Endothelial cell of umbilical vein (primary cell): ENCODE measurements around the gene ALDH3B2. TPM values are rescaled to one million over a fixed set of nuclear protein-coding genes. Genes with fewer than 3 reads are reported as not detected.

Source experiments
- BruUV-seq: library from RNA; stranded (reverse); fragments of 400-500 nt; replicated peaks from 2 replicates; lab custom pipeline; 2021; lab: Mats Ljungman, UMichigan
- CTCF ChIA-PET: fragments of 300-600, 350-600 bp; sonication (Branson Sonifier 250); formaldehyde crosslinking; loops from one replicate; lab custom pipeline; 2021; ENCODE audit warnings: antibody characterized with exemption, inconsistent platforms; lab: Charles Lee
- POLR2A ChIA-PET: fragments of 300-600, 350-600 bp; sonication (Branson Sonifier 250); formaldehyde crosslinking; loops from one replicate; lab custom pipeline; 2021; ENCODE audit warnings: antibody characterized with exemption, inconsistent platforms; lab: Charles Lee
- DNase-seq: peaks from one replicate; pipeline ENCODE4 v3.0.0-alpha.2; 2011; ENCODE audit warnings: low read depth, low spot score
- FAIRE-seq: peaks from 2 replicates; lab custom pipeline; 2011; peaks lifted over from hg19 to GRCh38; lab: Jason Lieb, UNC
- H2AFZ ChIP-seq: 2 replicates; pipeline ENCODE4 v1.6.0; 2012; ENCODE audit warnings: low read depth, low read length, control low read depth, inconsistent platforms
- H3K27ac ChIP-seq: 2 replicates; pipeline ENCODE4 v1.5.1; 2011; ENCODE audit warnings: low read depth, mild to moderate bottlenecking, control low read depth, low read length, moderate library complexity; ENCODE audit not compliant: insufficient read depth
- H3K27me3 ChIP-seq, 2 experiments: 2 replicates each; pipeline versions ENCODE4 v1.6.0 to v1.6.1; 2011; ENCODE audit warnings: low read length in 2 of 2, mixed read lengths in 1 of 2; ENCODE audit not compliant: control insufficient read depth in 2 of 2, insufficient read depth in 2 of 2
- H3K36me3 ChIP-seq, 2 experiments: 2 replicates in 1 of 2; 3 replicates in 1 of 2; pipeline ENCODE4 v1.5.1; 2011; ENCODE audit warnings: low read length in 2 of 2, mild to moderate bottlenecking in 1 of 2, moderate library complexity in 1 of 2; ENCODE audit not compliant: control insufficient read depth in 2 of 2, insufficient read depth in 2 of 2; ENCODE audit errors: extremely low read depth in 1 of 2
- H3K4me1 ChIP-seq: 3 replicates; pipeline ENCODE4 v1.5.1; 2011; ENCODE audit warnings: mild to moderate bottlenecking, low read length; ENCODE audit not compliant: control insufficient read depth, insufficient read depth; ENCODE audit errors: extremely low read depth
- H3K4me2 ChIP-seq: 2 replicates; pipeline ENCODE4 v1.6.1; 2011; ENCODE audit warnings: low read length, control low read depth, mixed read lengths; ENCODE audit not compliant: insufficient read depth
- H3K4me3 ChIP-seq, 3 experiments: fragments of 200-600 bp in 1 of 3; sonication (generic), shearing (Covaris generic) in 1 of 3; replicated peaks in 1 of 3; 2 replicates each; pipeline ENCODE4 v1.5.1; 2011 to 2016; ENCODE audit warnings: control low read depth in 3 of 3, low read length in 3 of 3, mild to moderate bottlenecking in 2 of 3, inconsistent platforms in 1 of 3, low read depth in 1 of 3, moderate library complexity in 1 of 3; ENCODE audit not compliant: insufficient read depth in 1 of 3
- H3K79me2 ChIP-seq: 2 replicates; pipeline ENCODE4 v1.6.0; 2012; ENCODE audit warnings: low read length, inconsistent platforms; ENCODE audit not compliant: control insufficient read depth, insufficient read depth
- H3K9ac ChIP-seq: replicated peaks from 2 replicates; pipeline ENCODE3; 2011; ENCODE audit warnings: low read length, control low read depth; ENCODE audit not compliant: insufficient read depth; ENCODE audit errors: extremely low read depth
- H3K9me1 ChIP-seq: replicated peaks from 3 replicates; pipeline ENCODE4 v1.6.0; 2011; ENCODE audit warnings: mild to moderate bottlenecking, low read length; ENCODE audit not compliant: control insufficient read depth, insufficient read depth; ENCODE audit errors: extremely low read depth
- H3K9me3 ChIP-seq: replicated peaks from 2 replicates; pipeline ENCODE4 v1.5.1; 2012; ENCODE audit warnings: low read length, inconsistent platforms; ENCODE audit not compliant: control insufficient read depth, insufficient read depth
- H4K20me1 ChIP-seq: replicated peaks from 2 replicates; pipeline ENCODE3; 2011; ENCODE audit warnings: mild to moderate bottlenecking, low read length; ENCODE audit not compliant: control insufficient read depth, insufficient read depth; ENCODE audit errors: extremely low read depth
- EZH2 ChIP-seq: IDR thresholded peaks from 2 replicates; pipeline ENCODE4 v1.6.1; 2012; ENCODE audit warnings: borderline replicate concordance, low read depth, mild to moderate bottlenecking, moderate library complexity, low read length, inconsistent platforms; ENCODE audit not compliant: severe bottlenecking
- FOS ChIP-seq: IDR thresholded peaks from 2 replicates; pipeline ENCODE4 v1.6.1; 2011; ENCODE audit warnings: mild to moderate bottlenecking, low read length, moderate library complexity, borderline replicate concordance; ENCODE audit not compliant: insufficient read depth
- GATA2 ChIP-seq: IDR thresholded peaks from 2 replicates; pipeline ENCODE4 v1.7.0; 2011; ENCODE audit warnings: low read depth, mild to moderate bottlenecking, moderate library complexity, mixed read lengths, low read length; ENCODE audit not compliant: insufficient read length, insufficient read depth
- JUN ChIP-seq: IDR thresholded peaks from 2 replicates; pipeline ENCODE4 v1.6.1; 2011; ENCODE audit warnings: borderline replicate concordance, low read depth; ENCODE audit not compliant: insufficient read length, insufficient read depth
- MYC ChIP-seq: IDR thresholded peaks from one replicate; pipeline ENCODE4 v1.6.1; 2011; ENCODE audit warnings: mild to moderate bottlenecking, low read depth, low read length
- POLR2A ChIP-seq: IDR thresholded peaks from 2 replicates; pipeline ENCODE4 v1.6.1; 2012; ENCODE audit warnings: low read depth, mild to moderate bottlenecking, control low read depth, low read length
- POLR2AphosphoS5 ChIP-seq: IDR thresholded peaks from 2 replicates; pipeline ENCODE4 v1.6.1; 2012; ENCODE audit warnings: low read depth, mild to moderate bottlenecking, control low read depth, low read length, moderate library complexity; ENCODE audit not compliant: insufficient read depth
- dilution Hi-C: fragments of 300-500 bp; cut with MboI; formaldehyde crosslinking; loops from one replicate; pipeline ENCODE4 v1.15.0; 2019; ENCODE audit warnings: low sequenced_read_pairs; ENCODE audit not compliant: extremely low pct_ligation_motif_present
- intact Hi-C: fragments of 100-400 bp; cut with micrococcal nuclease; formaldehyde crosslinking; loops from one replicate; pipeline ENCODE4 v1.10.0; 2022
- polyA plus RNA-seq, 4 experiments: library from polyadenylated mRNA; depleted of rRNA in 3 of 4; stranded (reverse) in 3 of 4; unstranded in 1 of 4; fragments of >200 nt; gene quantifications; 2 replicates each; pipeline versions ENCODE4 v1.2.1 to v1.2.3, GENCODE V29; 2011 to 2012; ENCODE audit warnings: missing spikeins in 1 of 4
- total RNA-seq: library from RNA; stranded (reverse); gene quantifications from 2 replicates; pipeline ENCODE4 v1.2.3, GENCODE V29; 2021
- TF ChIP-seq, protein P1 (sequence below): IDR thresholded peaks from 2 replicates; pipeline ENCODE4 v1.6.1; 2011; ENCODE audit not compliant: insufficient read depth, insufficient read length
- TF ChIP-seq, protein P2 (sequence below), 2 donors: IDR thresholded peaks; 1 replicate in 1 of 2; 2 replicates in 1 of 2; pipeline ENCODE4 v1.5.1; 2011; ENCODE audit warnings: low read length in 2 of 2, mild to moderate bottlenecking in 2 of 2, moderate library complexity in 2 of 2, control low read depth in 1 of 2, inconsistent platforms in 1 of 2, low read depth in 1 of 2; ENCODE audit not compliant: insufficient read depth in 1 of 2; ENCODE audit errors: extremely low read depth in 1 of 2

ALDH3B2 gene
- total and polyA plus RNA-seq, 2 donors (not counting 3 experiments of a cell fraction or from before 2014, with no cell fraction given), result not detected

GRCh38 chr11:67697846-67698245 lies 23.4 kb upstream of the ALDH3B2 start:
- TF ChIP-seq GATA2 (no peak), JUN (no peak), POLR2AphosphoS5 (no peak), POLR2A (no peak), EZH2 (no peak), FOS (no peak), MYC (no peak)
- TF ChIP-seq, protein P1, sequence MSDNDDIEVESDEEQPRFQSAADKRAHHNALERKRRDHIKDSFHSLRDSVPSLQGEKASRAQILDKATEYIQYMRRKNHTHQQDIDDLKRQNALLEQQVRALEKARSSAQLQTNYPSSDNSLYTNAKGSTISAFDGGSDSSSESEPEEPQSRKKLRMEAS, result no peak
- TF ChIP-seq, protein P2, sequence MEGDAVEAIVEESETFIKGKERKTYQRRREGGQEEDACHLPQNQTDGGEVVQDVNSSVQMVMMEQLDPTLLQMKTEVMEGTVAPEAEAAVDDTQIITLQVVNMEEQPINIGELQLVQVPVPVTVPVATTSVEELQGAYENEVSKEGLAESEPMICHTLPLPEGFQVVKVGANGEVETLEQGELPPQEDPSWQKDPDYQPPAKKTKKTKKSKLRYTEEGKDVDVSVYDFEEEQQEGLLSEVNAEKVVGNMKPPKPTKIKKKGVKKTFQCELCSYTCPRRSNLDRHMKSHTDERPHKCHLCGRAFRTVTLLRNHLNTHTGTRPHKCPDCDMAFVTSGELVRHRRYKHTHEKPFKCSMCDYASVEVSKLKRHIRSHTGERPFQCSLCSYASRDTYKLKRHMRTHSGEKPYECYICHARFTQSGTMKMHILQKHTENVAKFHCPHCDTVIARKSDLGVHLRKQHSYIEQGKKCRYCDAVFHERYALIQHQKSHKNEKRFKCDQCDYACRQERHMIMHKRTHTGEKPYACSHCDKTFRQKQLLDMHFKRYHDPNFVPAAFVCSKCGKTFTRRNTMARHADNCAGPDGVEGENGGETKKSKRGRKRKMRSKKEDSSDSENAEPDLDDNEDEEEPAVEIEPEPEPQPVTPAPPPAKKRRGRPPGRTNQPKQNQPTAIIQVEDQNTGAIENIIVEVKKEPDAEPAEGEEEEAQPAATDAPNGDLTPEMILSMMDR (IDR thresholded peaks at IDR 0.05; ENCODE audit: extremely low read depth in 1 of 2, insufficient read depth in 1 of 2, low read depth in 1 of 2, low read length in 2 of 2), result no peak
- ChIA-PET POLR2A (no interaction called here), CTCF (interaction anchor here (1.0 kb wide), 1 partner anchor 69 kb away, joined by 3 read pairs; the partner anchor contains the start of gene NUDT8)
- FAIRE-seq (no peak), DNase-seq (no peak)
- no peak overlapping the region for H3K4me3 ChIP-seq
- no peaks in the 10 kb centered on the region for H4K20me1 ChIP-seq
- H3K4me1 ChIP-seq, result no peaks in the 10 kb centered on the region
- H3K27me3 ChIP-seq, result no peaks in the 10 kb centered on the region
- no peaks in the 10 kb centered on the region for H3K9me3 ChIP-seq
- H3K9me1 ChIP-seq, result no peaks in the 10 kb centered on the region
- H3K27ac ChIP-seq, result no peak overlapping the region
- no peak overlapping the region for H2AFZ ChIP-seq
- no peak overlapping the region for H3K9ac ChIP-seq
- no peak overlapping the region for H3K4me2 ChIP-seq
- intact Hi-C loops, result no loop called here
- BruUV-seq, result no TSS peak
- dilution Hi-C loops, result no loop called here
- no peaks in the 10 kb centered on the region for H3K36me3 ChIP-seq
- H3K79me2 ChIP-seq, result no peaks in the 10 kb centered on the region
